PC-3 (cell line): ENCODE data around the gene CRYBG2. TPM values are rescaled to one million over a fixed set of nuclear protein-coding genes. Genes with fewer than 3 reads are reported as not detected.

Experiments used
- ATAC-seq: fragments of 200-7000 bp; cut with Tn5 transposase; 2 replicates; pipeline ENCODE4 v1.9.1; 2020; ENCODE audit warnings: mild to moderate bottlenecking, moderate library complexity
- BruUV-seq: library from RNA; stranded (reverse); fragments of 400-500 nt; replicated peaks from 2 replicates; lab custom pipeline; 2021; lab: Mats Ljungman, UMichigan
- CTCF ChIA-PET: fragments of 300-600 bp; sonication (Branson Sonifier 250); formaldehyde crosslinking; loops from one replicate; lab custom pipeline; 2022; ENCODE audit warnings: antibody characterized with exemption; lab: Charles Lee
- POLR2A ChIA-PET: fragments of 300-600 bp; sonication (Branson Sonifier 250); formaldehyde crosslinking; loops from one replicate; lab custom pipeline; 2022; ENCODE audit warnings: antibody characterized with exemption; ENCODE audit not compliant: unreplicated experiment; lab: Charles Lee
- DNase-seq: peaks from one replicate; pipeline ENCODE4 v3.0.0-alpha.2; 2015
- H2AFZ ChIP-seq: fragments of 300-600 bp; sonication (generic); 2 replicates; pipeline ENCODE4 v1.6.0; 2016; ENCODE audit warnings: antibody characterized with exemption, low read length
- H3F3A ChIP-seq: fragments of 300-600 bp; sonication (generic); one replicate; pipeline ENCODE4 v1.6.0; 2017; ENCODE audit warnings: antibody characterized with exemption, low read length, control low read depth, mild to moderate bottlenecking; ENCODE audit not compliant: unreplicated experiment
- H3K27ac ChIP-seq: fragments of 300-600 bp; sonication (generic); 2 replicates; pipeline ENCODE4 v1.5.1; 2016; ENCODE audit warnings: mild to moderate bottlenecking, low read length
- H3K27me3 ChIP-seq: fragments of 300-600 bp; sonication (generic); 2 replicates; pipeline ENCODE4 v1.6.1; 2016; ENCODE audit warnings: low read length, mixed read lengths
- H3K36me3 ChIP-seq: fragments of 300-600 bp; sonication (generic); 2 replicates; pipeline ENCODE4 v1.6.1; 2016; ENCODE audit warnings: low read depth, mixed run types, low read length, mixed read lengths
- H3K4me1 ChIP-seq: fragments of 300-600 bp; sonication (generic); 2 replicates; pipeline ENCODE4 v1.5.1; 2016; ENCODE audit warnings: low read length; ENCODE audit not compliant: insufficient read depth
- H3K4me2 ChIP-seq: fragments of 300-600 bp; sonication (generic); 2 replicates; pipeline ENCODE4 v1.6.0; 2016; ENCODE audit warnings: low read length
- H3K4me3 ChIP-seq: fragments of 300-600 bp; sonication (generic); 2 replicates; pipeline ENCODE4 v1.5.1; 2016; ENCODE audit warnings: mild to moderate bottlenecking, low read length, mixed read lengths
- H3K79me2 ChIP-seq: fragments of 300-600 bp; sonication (generic); 2 replicates; pipeline ENCODE4 v1.6.1; 2017; ENCODE audit warnings: low read length, mixed read lengths
- H3K9ac ChIP-seq: fragments of 300-600 bp; sonication (generic); 2 replicates; pipeline ENCODE4 v1.6.0; 2016; ENCODE audit warnings: mild to moderate bottlenecking, low read length
- H3K9me2 ChIP-seq: fragments of 300-600 bp; sonication (generic); replicated peaks from 2 replicates; pipeline ENCODE4 v1.6.1; 2016; ENCODE audit warnings: mixed run types, low read length, mixed read lengths
- H3K9me3 ChIP-seq: fragments of 300-600 bp; sonication (generic); 2 replicates; pipeline ENCODE4 v1.6.1; 2016; ENCODE audit warnings: low read length, mixed read lengths
- H4K20me1 ChIP-seq: fragments of 300-600 bp; sonication (generic); 2 replicates; pipeline ENCODE4 v1.6.1; 2016; ENCODE audit warnings: low read length, mixed read lengths
- CTCF ChIP-seq: fragments of 300-600 bp; sonication (generic); conservative IDR thresholded peaks from 2 replicates; pipeline ENCODE4 v1.5.1; 2017; ENCODE audit warnings: antibody characterized with exemption, low read depth, mild to moderate bottlenecking, low read length
- EZH2 ChIP-seq: fragments of 300-600 bp; sonication (generic); IDR thresholded peaks from one replicate; pipeline ENCODE4 v1.6.1; 2017; ENCODE audit warnings: antibody characterized with exemption, mild to moderate bottlenecking, low read length; ENCODE audit not compliant: unreplicated experiment
- EZH2phosphoT487 ChIP-seq: fragments of 300-600 bp; sonication (generic); IDR thresholded peaks from 2 replicates; pipeline ENCODE4 v1.6.1; 2018; ENCODE audit warnings: mild to moderate bottlenecking, antibody characterized with exemption, low read length, borderline replicate concordance
- intact Hi-C: fragments of 100-400 bp; cut with micrococcal nuclease; formaldehyde crosslinking; loops from 2 replicates; pipeline ENCODE4 v1.9.0; 2023
- total RNA-seq: library from RNA; depleted of rRNA; stranded (reverse); fragments of >200 nt; gene quantifications from 2 replicates; pipeline ENCODE4 v1.2.3, GENCODE V29; 2014

The CRYBG2 gene
- total RNA-seq, 1 experiment from 2014 or later: 15.3 TPM

GRCh38 chr1:26353210-26353859 lies 595 bp downstream of the CRYBG2 start:
- Histone ChIP-seq H3F3A (no peaks in the 10 kb centered on the region), H3K9me2 (no peaks in the 10 kb centered on the region), H4K20me1 (no peaks in the 10 kb centered on the region), H3K27me3 (no peaks in the 10 kb centered on the region), H3K27ac (peak overlapping the region; percentile 85), H3K9ac (peak overlapping the region; percentile 61), H2AFZ (peak overlapping the region; percentile 32; the same call in 1 of the 2 replicates), H3K36me3 (no peaks in the 10 kb centered on the region), H3K4me3 (peak overlapping the region; percentile 58), H3K9me3 (no peaks in the 10 kb centered on the region), H3K79me2 (peaks cover 12% of the 10 kb centered on the region; the same call in 1 of the 2 replicates), H3K4me1 (peaks cover 68% of the 10 kb centered on the region), H3K4me2 (peak overlapping the region; percentile 82)
- ATAC-seq (no peak), DNase-seq (peak; percentile 32)
- TSS peak; percentile 74 for BruUV-seq
- intact Hi-C loops: no loop called here
- ChIA-PET POLR2A (no interaction called here), CTCF (no interaction called here)
- no peak for TF ChIP-seq EZH2
- no peak for TF ChIP-seq CTCF
- no peak for TF ChIP-seq EZH2phosphoT487

GRCh38 chr1:26352338-26352679 lies 1.6 kb downstream of the CRYBG2 start:
- H3K27ac ChIP-seq: peak overlapping the region; percentile 85
- peak overlapping the region; percentile 82 for H3K4me2 ChIP-seq
- no peaks in the 10 kb centered on the region for H4K20me1 ChIP-seq
- CTCF ChIA-PET: interaction anchor here (0.6 kb wide), 1 partner anchor 65 kb away, joined by 3 read pairs; no protein-coding TSS in a partner anchor
- TF ChIP-seq CTCF: no peak
- TF ChIP-seq EZH2phosphoT487: no peak
- no peak for TF ChIP-seq EZH2
- intact Hi-C loops: no loop called here
- no peaks in the 10 kb centered on the region for H3K9me3 ChIP-seq
- H3K79me2 ChIP-seq: peaks cover 12% of the 10 kb centered on the region; the same call in 1 of the 2 replicates
- DNase-seq: no peak
- H3K4me3 ChIP-seq: peak overlapping the region; percentile 34
- H3K9ac ChIP-seq: peak overlapping the region; percentile 61
- BruUV-seq: TSS peak; percentile 82
- no peaks in the 10 kb centered on the region for H3F3A ChIP-seq
- no peak overlapping the region for H2AFZ ChIP-seq
- H3K27me3 ChIP-seq: no peaks in the 10 kb centered on the region
- no peak for ATAC-seq
- H3K4me1 ChIP-seq: peaks cover 65% of the 10 kb centered on the region
- POLR2A ChIA-PET: no interaction called here
- H3K9me2 ChIP-seq: no peaks in the 10 kb centered on the region
- no peaks in the 10 kb centered on the region for H3K36me3 ChIP-seq
